GM21528 (cell line): Measurements from ENCODE around the gene PECR.
"Not testable (repeated sequence)": the region's sequence is repeated elsewhere in the genome, so short reads cannot be mapped to it uniquely, and the experiment has no call there.

Experiments used
- ATAC-seq: cut with Tn5 transposase; IDR thresholded peaks from one replicate; pipeline ENCODE4 v1.9.1; 2021; ENCODE audit warnings: mild to moderate bottlenecking, moderate library complexity; ENCODE audit not compliant: unreplicated experiment, low FRiP score

PECR gene

DNA sequence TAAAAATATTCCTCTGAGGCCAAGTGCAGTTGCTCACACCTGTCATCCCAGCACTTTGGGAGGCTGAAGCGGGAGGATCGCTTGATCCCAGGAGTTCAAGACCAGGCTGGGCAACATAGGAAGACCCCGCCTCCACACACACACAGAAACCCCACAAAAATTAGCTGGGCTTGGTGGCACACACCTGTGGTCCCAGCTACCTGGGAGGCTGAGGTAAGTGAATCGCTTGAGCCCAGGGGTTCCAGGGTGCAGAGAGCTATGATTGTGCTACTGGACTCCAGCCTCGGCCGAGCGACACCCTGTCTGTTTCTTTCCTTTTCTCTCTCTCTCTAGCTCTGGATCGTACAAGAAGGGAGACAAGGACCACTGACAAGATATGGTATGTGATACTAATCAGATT lies 25.7 kb upstream of the PECR start:
- ATAC-seq: no peak

DNA sequence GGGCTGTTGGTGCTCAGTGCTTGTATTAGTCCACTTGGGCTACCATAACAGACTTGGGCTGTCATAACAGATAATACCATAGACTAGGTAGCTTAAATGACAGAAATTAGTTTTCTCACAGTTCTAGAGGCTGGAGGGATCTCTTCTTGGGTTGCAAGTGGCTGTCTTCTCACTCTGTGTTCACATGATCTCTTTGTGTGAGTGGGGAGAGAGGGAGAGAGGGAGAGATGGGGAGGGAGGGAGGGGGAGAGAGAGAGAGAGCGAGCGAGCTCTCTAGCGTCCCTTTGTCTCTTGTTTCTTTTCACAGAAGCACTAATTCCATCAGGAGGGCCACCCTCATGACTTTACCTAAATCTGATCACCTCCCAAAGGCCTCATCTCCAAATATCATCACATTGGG lies 23.1 kb upstream of the PECR start:
- ATAC-seq: no peak

DNA sequence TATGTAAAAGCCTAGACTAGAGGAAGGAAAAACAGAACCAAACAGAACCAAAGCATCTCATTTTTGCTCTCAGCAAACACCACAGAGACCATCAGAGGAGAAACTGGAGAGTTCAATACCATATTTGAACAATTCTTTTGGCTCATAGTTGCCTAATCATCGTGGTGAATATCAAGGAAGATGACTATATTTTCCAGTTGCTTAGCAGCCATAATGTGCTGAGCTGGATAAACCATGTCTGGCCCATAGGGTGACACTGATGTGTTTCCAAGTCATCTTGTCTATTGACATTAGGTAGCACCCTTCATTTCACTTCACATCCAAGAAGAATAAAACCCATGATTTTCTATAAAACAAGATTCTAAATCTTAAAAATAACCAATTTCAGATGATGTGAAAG lies 21.6 kb upstream of the PECR start:
- ATAC-seq: no peak

DNA sequence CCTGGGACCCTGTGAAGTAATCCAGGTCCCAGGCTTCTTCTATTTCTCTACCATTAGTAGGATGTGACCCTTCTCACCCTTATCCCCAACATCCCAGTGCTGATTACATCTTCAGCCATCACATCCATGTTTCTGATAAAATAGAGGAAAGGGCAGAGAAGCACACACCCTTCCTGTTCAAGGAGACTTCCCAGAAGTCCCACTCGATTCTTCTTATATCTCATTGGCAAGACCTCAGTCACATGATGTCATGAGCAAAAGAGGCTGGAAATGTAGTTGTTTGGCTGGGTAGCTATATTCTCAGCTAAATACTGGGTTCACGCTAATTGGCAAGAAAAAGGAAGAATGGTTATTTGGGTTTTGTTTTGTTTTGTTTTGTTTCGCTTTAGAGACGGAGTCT lies 19.5 kb upstream of the PECR start:
- ATAC-seq: no peak

DNA sequence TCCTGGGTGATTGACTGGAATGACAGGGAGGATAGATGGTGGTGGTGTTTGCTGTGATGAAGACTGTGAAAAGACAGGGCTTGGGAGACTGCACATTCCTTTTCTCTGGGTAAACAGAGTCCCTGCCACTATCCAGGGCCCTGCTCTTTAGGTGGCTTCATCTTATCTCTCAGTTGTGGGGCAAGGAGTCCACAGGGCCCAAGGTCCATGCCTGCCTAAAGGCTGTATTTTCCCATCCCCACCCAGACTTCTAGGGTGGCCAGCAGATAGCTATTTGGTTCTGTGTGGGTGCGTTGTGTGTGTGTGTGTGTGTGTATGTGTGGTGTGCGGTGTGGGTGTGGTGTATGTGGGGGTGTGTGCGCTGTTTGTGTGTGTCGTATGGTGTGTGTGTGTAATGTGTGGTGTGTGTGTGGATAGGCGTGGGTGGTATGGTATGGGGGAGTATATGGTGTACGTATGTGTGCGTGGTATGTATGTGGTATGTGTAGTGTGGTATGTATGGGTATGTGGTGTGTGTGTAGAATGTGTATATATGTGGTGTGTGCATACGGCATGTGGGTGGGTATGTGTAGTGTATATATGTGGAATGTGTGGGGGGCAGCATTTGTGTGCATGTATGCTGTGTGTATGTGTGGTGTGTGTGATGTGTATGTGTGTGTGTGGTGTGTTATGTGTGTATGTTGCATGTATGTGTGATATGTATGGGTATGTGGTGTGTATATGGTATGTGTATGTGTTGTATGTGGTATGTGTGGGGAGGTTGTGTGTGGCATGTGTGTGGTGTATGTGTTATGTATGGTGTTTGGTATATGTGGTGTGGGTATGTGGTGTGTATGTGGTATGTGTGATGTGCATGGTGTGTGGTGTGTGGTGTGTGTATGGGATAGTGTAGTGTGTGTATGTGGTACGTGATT lies 17.1 kb upstream of the PECR start:
- no peak for ATAC-seq

DNA sequence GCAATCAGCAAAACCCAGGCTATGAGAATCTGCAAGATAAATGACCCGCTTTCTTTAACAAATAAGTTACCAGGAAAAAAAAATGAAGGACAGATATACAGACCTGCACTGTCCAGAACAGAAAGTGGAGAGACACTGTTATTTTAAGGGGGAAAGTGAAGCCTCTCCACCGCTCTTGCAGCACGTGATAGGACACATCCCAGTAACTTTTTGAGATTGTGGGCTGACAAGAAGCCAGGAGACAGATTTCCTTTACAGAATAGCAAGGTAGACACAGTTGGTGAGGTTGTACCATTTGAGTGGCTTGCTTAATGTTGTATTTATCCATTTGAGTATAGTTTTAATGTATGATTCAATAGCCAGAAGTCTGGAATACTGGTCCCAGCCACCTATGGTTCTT lies 13.1 kb upstream of the PECR start:
- ATAC-seq: no peak

DNA sequence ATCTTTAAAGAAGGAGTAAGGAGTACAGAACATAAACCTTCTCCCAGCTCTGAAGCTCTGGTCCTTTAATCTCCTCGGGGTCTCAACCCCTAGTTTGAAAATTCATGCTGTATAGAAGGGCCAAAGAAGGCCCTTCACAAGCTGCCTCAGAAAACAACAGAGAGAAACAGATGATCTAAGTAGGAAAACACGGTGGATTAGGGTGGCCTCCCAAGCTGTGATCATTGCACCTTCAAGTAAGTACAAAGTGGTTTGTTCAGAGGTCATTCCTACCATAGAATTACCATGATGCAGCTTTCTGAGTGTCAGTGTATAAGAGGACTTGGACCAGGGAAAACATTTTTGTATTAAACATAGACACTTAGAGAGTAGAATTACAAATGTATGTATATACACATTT lies 11.0 kb upstream of the PECR start:
- ATAC-seq: no peak

DNA sequence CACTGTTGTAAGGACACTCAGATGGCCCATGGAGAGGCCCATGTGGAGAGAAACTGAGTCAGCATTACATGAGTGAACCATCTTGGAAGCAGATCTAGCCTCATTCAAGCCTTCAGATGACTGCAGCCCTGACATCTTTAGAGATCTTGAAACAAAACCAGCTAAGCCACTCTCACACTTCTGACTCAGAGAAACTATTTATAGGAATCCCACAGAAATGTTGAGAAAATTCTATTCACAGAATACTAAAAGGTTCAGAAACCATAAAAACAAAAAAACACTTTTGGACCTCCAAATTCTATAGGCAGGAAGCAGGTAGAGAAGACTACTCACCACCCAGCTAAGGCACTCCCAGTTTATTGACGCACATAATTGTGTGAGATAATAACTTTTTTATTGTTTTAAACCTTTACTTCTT lies 8.8 kb upstream of the PECR start:
- no peak for ATAC-seq

DNA sequence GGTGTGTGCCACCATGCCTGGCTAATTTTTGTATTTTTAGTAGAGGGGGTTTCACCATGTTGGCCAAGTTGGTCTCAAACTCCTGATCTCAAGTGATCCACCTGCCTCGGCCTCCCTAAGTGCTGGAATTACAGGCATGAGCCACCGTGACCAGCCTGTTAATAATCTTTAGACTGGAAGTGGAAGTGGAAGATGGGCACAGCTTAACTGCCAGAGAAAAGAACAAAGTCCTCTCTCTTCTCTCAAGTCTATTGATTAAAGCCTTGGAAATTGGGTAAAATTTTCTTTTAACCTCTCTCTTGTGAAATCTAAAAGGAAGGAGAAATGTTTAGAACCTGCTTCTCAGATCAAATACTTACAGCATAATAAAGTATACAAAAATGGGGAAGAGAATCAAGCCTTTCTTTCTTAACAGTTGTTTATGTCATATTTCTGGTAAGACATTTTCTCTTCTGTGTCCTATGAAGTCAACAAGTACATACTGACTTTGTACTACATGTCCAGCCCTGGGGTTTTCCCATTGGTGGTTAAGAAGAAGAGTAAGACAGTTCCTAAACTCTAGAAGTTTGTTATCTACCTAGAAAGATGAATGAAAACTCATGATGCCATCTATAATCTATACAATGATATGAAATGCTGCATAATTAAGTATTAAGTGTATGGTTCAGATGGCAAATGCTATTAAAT lies 4.7 kb upstream of the PECR start:
- ATAC-seq: no peak

DNA sequence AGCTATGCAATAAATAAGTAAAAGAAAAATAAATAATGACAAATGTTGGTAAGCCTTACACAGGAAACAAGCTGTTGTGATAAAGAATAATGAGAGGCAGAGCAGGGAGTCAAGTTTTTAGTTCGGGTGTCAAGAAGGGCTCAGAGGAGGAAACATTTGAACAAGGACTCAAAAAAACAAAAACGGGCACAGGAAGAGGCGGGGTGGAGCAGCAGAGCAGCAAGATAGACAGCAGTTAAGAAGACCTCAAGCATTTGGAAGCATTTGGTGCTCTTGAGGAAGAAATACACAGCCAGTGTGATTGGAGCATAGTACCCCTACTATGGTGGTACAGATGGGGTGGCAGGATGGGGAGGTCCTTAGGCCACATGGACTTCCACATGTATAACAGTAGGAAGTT lies 2.9 kb upstream of the PECR start:
- ATAC-seq: no peak

DNA sequence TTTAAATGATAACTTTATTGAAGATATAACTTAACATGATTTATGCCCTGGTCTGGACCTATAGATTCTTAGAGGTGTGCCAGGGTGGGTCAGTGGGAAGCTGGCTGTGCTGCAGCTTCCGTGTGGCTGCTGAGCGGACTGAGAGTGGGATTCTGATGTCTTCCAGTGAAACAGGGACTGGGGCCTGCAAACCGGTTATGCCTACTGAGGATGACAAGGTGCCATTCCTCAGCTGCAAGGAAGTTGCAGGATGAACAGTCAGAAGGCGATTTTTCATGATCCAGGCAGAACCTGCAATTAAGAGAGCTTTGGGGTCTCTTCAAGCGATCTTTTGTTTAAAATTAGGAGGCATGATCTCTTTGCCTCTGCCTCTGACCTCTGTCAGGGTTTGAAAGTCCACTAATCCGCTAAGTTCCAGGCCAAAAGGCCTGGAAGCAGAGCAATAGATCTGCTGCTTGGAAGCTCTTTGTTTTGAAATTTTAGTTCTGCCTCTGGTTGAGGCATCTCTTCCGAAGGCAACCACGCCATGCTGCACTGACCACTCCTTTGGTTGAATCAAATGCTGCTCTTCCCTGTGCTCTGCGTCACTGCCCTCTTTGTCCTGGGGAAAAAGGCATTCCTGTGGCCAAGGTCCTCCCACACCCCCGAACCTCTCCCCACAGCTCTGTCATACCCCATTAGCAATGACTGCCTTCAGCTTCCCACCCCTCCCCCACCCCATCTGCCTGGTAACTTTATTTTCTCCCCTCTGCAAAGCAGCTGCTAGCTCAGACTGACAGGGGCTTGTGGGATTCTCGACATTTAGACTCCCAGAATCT lies 2.1 kb upstream of the PECR start:
- ATAC-seq: no peak

DNA sequence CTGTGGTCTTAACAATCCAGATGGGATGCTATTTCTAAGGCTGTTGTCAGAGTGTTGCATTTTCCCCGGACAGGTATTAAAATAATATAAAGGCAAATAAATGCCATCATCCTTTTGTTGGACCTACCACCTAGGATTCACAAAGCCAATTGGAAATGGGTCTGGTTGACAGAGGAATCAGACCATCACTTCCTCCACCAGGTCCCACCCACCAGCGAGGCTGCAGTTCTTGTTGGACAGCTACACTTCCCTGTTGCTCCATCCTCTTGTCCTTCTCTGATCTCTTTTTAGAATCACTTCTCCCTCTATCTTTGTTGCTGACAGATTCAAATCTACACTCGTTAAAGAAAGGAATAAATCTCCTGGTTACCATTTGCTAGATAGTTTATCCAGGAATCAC lies 1.2 kb upstream of the PECR start:
- ATAC-seq: no peak

DNA sequence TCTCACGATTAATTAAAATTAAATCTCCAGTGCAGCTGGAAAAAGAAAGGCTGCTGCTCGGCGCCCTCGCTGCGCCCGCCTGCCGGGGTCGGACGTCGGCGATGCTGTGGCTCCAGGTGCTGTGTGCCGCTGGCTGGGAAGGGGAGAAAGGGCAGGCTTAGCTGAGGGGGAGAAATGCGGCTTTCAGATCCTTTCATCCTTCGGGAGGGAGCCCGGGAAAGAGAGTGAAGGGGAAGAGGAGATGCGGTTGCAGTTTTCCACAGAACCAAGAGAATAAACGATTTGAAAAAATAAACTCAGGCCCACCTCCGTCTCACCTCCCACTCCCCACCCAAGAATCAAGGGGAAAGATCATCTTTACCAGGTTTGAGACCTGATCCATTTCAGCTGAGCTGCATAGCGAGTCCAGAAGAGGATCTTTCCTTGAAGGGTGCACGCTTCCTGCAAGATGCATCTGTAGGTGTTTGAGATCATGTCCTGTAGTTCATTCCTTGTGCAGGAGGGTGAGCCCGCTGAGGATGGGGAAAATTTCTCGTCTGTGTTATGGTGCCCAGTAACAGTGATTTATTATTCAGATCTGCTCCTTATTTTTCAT lies 605 bp upstream of the PECR start:
- ATAC-seq: no peak

DNA sequence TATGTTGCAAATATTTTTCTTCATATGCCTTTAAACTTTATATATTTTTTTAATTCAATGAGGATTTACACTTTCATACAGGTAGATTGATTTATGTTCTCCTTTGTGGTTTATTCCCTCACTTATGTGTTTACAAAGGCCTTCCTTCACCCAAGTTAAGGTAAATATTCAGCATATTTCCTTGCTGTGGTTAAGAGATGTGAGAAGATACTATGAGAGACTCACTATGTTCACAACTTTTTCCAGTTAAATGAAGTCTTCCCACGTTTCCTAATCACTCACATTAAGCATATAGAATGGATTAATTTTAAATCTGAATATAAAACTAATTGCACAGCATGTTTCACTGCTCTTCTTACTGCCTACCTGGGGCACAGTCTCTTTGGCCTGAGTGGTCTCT lies 597 bp downstream of the PECR start:
- peak; percentile 31 for ATAC-seq

DNA sequence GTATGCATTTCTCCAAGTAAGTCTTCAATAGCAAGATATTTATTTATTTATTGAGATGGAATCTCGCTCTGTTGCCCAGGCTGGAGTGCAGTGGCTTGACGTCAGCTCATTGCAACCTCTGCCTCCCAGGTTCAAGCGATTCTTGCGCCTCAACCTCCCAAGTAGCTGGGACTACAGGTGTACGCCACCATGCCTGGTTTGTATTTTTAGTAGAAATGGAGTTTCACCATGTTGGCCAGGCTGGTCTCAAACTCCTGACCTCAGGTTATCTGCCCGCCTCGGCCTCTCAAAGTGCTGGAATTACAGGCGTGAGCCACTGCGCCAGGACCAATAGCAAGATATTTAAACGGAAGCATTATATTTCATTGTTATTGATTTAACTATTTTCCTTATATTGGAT lies 1.6 kb downstream of the PECR start:
- not testable (repeated sequence) for ATAC-seq

DNA sequence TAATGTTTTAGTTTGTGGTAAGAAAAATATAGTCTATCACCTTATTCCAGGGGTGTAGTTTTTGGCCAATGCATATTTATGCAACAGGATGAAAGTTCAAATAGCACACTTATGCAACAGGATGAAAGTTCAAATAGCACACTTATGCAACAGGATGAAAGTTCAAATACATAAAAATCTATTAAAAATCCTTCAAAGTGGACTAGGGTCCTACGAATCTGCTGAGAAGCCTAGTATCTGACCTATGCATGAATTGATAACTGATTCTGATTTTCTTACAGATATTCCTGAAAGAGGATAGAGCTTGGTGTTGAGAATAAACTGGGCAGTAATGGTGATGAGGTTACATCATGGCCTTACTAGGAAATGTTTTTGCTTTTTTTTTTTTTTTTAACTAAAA lies 2.8 kb downstream of the PECR start:
- no peak for ATAC-seq

DNA sequence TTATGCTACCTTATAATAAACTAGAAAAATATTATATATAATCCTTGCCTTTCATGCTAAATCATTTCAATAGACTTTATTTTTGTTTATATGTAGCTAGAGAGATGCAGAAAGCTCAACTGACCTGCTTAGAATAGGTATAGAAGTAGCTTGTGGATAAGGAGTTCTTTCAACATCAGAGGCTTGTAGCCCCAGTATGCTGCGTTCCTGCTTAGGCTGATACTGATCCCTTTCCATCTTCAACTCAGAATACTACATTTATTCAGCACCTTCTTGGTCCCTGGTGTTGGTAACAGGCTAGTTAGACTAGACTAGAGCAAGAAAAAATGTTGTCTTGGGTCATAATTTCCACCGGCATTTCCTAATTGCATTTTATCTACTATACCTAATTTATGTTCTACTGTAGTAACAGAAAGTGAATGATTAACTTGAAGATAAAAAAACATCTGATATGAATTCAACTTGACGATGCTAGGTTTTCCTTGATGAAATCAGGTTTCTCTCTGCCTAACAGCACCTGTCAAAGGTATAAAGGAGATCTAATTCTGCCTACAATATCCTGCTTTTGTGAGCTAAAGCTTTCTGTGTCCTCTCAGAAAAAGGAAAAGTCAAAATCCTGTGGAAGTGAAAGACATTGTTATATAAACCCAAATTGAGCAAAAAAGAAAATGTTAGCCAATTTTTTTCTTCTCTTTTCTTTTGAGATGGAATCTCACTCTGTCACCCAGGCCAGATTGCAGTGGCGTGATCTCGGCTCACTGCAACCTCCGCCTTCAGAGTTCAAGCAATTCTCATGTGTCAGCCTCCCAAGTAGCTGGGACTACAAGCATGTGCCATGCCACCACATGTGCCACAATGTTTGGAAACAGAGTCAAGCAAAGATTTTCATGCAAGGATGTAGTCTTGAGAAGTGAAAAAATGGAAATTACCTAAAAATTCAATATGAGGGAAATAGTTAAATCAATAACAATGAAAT lies 5.8 kb downstream of the PECR start:
- no peak for ATAC-seq

DNA sequence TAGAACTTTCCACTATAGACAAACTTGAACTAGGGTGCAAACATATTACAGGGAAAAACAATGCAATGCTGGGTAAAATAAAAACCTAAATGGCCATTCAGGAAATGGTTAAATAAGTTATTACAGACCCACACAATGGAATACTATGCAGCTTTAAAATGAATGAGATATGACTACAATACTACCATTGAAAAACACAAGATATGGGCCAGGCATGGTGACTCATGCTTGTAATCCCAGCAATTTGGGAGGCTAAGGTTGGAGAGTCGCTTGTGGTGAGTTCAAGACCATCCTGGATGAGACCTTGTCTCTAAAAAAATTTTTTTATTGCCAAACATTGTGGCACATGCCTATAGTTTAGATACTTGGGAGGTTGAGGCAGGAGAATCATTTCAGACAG lies 6.8 kb downstream of the PECR start:
- no peak for ATAC-seq

DNA sequence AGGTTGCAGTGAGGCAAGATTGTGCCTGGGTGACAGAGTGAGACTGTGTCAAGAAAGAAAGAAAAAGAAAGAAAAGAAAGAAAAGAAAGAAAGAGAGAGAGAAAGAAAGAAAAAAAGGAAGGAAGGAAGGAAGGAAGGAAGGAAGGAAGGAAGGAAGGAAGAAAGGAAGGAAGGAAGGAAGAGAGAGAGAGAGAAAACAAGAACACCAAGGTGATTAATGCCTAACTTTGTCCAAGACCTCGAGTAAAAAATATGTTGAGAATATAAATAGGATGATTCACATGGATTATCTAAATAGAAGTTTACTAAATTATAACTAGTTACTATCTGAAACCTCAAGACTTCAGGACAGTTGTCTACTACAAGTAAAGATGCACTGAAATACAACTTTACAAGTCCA lies 7.2 kb downstream of the PECR start:
- no peak for ATAC-seq

DNA sequence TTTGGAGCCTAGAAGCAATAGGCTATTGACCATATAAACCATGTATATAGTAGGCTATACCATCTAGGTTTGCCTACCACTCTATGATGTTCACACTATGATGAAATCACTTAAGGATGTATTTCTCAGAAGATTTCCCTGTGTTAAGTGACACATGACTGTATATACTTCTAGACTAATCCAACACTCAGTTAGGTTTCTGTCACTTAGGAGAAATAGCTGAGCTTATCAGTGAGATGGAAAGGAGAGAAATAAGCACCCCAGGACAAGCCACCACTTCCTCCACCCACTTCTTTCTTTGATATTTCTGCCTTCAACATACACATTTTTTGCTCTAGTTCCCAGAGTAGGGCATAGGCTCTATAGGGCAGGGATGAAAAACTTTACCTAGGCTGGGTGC lies 7.8 kb downstream of the PECR start:
- ATAC-seq: no peak
